Liver (tissue), 9 donors: ENCODE results near the gene HBA1. TPM values are rescaled to one million over a fixed set of nuclear protein-coding genes. Genes with fewer than 3 reads are reported as not detected.

Source experiments
- DNase-seq: peaks from one replicate; pipeline ENCODE4 v3.0.0-alpha.2; 2017; ENCODE audit warnings: low spot score
- H3K27ac ChIP-seq, 2 donors: one replicate each; pipeline ENCODE4 v1.7.0; 2013; ENCODE audit warnings: inconsistent platforms in 2 of 2, low read length in 2 of 2, control low read depth in 1 of 2, low read depth in 1 of 2, mild to moderate bottlenecking in 1 of 2
- H3K27me3 ChIP-seq, 4 donors: one replicate each; pipeline versions ENCODE4 v1.6.1 to v1.7.0; 2013; ENCODE audit warnings: low read length in 3 of 4, inconsistent platforms in 1 of 4, mild to moderate bottlenecking in 1 of 4, moderate library complexity in 1 of 4; ENCODE audit not compliant: control insufficient read depth in 4 of 4, insufficient read depth in 4 of 4
- H3K36me3 ChIP-seq, 4 donors: one replicate each; pipeline versions ENCODE4 v1.6.1 to v1.7.0; 2013; ENCODE audit warnings: low read length in 3 of 4, mild to moderate bottlenecking in 3 of 4, low read depth in 1 of 4, moderate library complexity in 1 of 4; ENCODE audit not compliant: control insufficient read depth in 4 of 4, insufficient read depth in 3 of 4
- H3K4me1 ChIP-seq, 4 donors: one replicate each; pipeline versions ENCODE4 v1.6.1 to v1.7.0; 2013; ENCODE audit warnings: low read length in 3 of 4, mild to moderate bottlenecking in 3 of 4, moderate library complexity in 1 of 4; ENCODE audit not compliant: control insufficient read depth in 4 of 4, insufficient read depth in 4 of 4
- H3K4me3 ChIP-seq, 3 donors: one replicate each; pipeline versions ENCODE4 v1.6.1 to v1.7.0; 2013; ENCODE audit warnings: low read length in 3 of 3, control low read depth in 1 of 3, low read depth in 1 of 3, mild to moderate bottlenecking in 1 of 3
- H3K9ac ChIP-seq, 2 donors: one replicate each; pipeline ENCODE4 v1.7.0; 2013; ENCODE audit warnings: low read length in 2 of 2, mild to moderate bottlenecking in 2 of 2, moderate library complexity in 2 of 2, control low read depth in 1 of 2, low read depth in 1 of 2
- H3K9me3 ChIP-seq, 4 donors: one replicate each; pipeline versions ENCODE4 v1.6.1 to v1.7.0; 2013; ENCODE audit warnings: low read length in 3 of 4; ENCODE audit not compliant: control insufficient read depth in 4 of 4
- EGR1 ChIP-seq, 2 donors: IDR thresholded peaks; 2 replicates each; pipeline ENCODE4 v1.6.1; 2016 to 2018; ENCODE audit warnings: antibody characterized with exemption in 2 of 2, low read depth in 2 of 2
- FOXA2 ChIP-seq: IDR thresholded peaks from 2 replicates; pipeline ENCODE4 v1.6.1; 2016; ENCODE audit warnings: antibody characterized with exemption
- HNF4A ChIP-seq, 2 donors: conservative IDR thresholded peaks; 2 replicates each; pipeline ENCODE4 v1.6.1; 2016; ENCODE audit warnings: antibody characterized with exemption in 2 of 2, mild to moderate bottlenecking in 2 of 2
- JUND ChIP-seq, 2 donors: IDR thresholded peaks; 2 replicates each; pipeline ENCODE4 v1.6.1; 2016; ENCODE audit warnings: antibody characterized with exemption in 2 of 2
- NR2F2 ChIP-seq: IDR thresholded peaks from 2 replicates; pipeline ENCODE4 v1.6.1; 2016; ENCODE audit warnings: antibody characterized with exemption
- RAD21 ChIP-seq, 2 donors: IDR thresholded peaks; 2 replicates each; pipeline ENCODE4 v1.6.1; 2016; ENCODE audit warnings: antibody characterized with exemption in 2 of 2, mild to moderate bottlenecking in 2 of 2
- RXRA ChIP-seq, 2 donors: IDR thresholded peaks; 2 replicates each; pipeline ENCODE4 v1.6.1; 2017 to 2018; ENCODE audit warnings: antibody characterized with exemption in 2 of 2, mild to moderate bottlenecking in 1 of 2
- SP1 ChIP-seq: IDR thresholded peaks from 2 replicates; pipeline ENCODE4 v1.6.1; 2018; ENCODE audit warnings: antibody characterized with exemption, mild to moderate bottlenecking
- TAF1 ChIP-seq: conservative IDR thresholded peaks from 2 replicates; pipeline ENCODE4 v1.6.1; 2016; ENCODE audit warnings: antibody characterized with exemption, mild to moderate bottlenecking
- YY1 ChIP-seq: IDR thresholded peaks from 2 replicates; pipeline ENCODE4 v1.6.1; 2016; ENCODE audit warnings: antibody characterized with exemption, mild to moderate bottlenecking
- WGBS: extraction: QIAGEN DNeasy Blood & Tissue Kit; methylation state at CpG from one replicate; pipeline ENCODE4 v1.1.7; 2013; 5-methylcytosine and 5-hydroxymethylcytosine counted together
- polyA plus RNA-seq, 2 donors: library from polyadenylated mRNA; stranded (reverse) in 1 of 2; unstranded in 1 of 2; fragments of 200-250 nt in 1 of 2; fragments of >200 nt in 1 of 2; fragmentation: Nextera tagmentation in 1 of 2; extraction: Ambion mirVana in 1 of 2; gene quantifications; one replicate each; pipeline versions ENCODE4 v1.2.1 to v1.2.3, GENCODE V29; 2013 to 2015
- total RNA-seq, 2 donors: library from RNA; depleted of rRNA; stranded (reverse); fragments of >200 nt; gene quantifications; one replicate each; pipeline ENCODE4 v1.2.3, GENCODE V29; 2014
- TF ChIP-seq, protein P1 (sequence below): fragments of 150-350 bp; IDR thresholded peaks from 2 replicates; pipeline ENCODE4 v1.5.1; 2017; ENCODE audit warnings: improper control_type of control experiment, low read depth, low read length; ENCODE audit not compliant: missing input control
- TF ChIP-seq, protein P2 (sequence below): IDR thresholded peaks from 2 replicates; pipeline ENCODE4 v1.6.1; 2016; ENCODE audit warnings: antibody characterized with exemption
- TF ChIP-seq, protein P3 (sequence below): IDR thresholded peaks from 2 replicates; pipeline ENCODE4 v1.6.1; 2016; ENCODE audit warnings: antibody characterized with exemption
- TF ChIP-seq, protein P4 (sequence below): IDR thresholded peaks from 2 replicates; pipeline ENCODE4 v1.6.1; 2016; ENCODE audit warnings: antibody characterized with exemption
- donor health status: healthy.
- donor health status: healthy.
- donor health status: healthy.
- donor health status: healthy.
- donor health status: healthy.

HBA1 gene
- total and polyA plus RNA-seq, 4 donors: 3.5 to 19,034 (median 30.1) TPM

DNA sequence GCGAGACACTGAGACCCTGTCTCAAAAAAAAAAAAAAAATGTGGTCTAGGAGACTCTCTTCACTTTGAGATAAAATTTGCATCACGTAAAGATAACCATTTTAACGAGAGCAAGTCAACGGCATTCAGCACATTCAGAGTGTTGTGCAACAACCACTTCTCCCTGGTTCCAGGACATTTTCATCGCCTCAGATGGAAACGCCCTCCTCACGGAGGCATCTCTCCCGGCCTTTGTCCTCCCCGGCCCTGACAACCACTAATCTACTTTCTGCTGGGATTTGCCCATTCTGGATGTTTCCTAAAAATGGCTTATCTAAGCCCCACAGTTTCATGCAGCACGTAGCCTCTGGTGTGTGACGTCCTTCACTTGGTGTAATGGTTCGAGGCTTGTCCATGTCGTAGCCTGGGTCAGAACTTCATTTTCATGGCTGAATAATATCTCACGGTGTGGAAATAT, 31.7 kb upstream of the HBA1 start (continued):
- TF ChIP-seq, protein P1, sequence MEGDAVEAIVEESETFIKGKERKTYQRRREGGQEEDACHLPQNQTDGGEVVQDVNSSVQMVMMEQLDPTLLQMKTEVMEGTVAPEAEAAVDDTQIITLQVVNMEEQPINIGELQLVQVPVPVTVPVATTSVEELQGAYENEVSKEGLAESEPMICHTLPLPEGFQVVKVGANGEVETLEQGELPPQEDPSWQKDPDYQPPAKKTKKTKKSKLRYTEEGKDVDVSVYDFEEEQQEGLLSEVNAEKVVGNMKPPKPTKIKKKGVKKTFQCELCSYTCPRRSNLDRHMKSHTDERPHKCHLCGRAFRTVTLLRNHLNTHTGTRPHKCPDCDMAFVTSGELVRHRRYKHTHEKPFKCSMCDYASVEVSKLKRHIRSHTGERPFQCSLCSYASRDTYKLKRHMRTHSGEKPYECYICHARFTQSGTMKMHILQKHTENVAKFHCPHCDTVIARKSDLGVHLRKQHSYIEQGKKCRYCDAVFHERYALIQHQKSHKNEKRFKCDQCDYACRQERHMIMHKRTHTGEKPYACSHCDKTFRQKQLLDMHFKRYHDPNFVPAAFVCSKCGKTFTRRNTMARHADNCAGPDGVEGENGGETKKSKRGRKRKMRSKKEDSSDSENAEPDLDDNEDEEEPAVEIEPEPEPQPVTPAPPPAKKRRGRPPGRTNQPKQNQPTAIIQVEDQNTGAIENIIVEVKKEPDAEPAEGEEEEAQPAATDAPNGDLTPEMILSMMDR: no peak
- TF ChIP-seq RAD21 (IDR thresholded peaks at IDR 0.05) (no peak), HNF4A (conservative IDR thresholded peaks at IDR 0.05) (no peak), TAF1 (no peak), FOXA2 (no peak), RXRA (IDR thresholded peaks at IDR 0.05) (no peak), EGR1 (IDR thresholded peaks at IDR 0.05; ENCODE audit: low read depth in 2 of 2) (no peak)
- TF ChIP-seq, protein P2, sequence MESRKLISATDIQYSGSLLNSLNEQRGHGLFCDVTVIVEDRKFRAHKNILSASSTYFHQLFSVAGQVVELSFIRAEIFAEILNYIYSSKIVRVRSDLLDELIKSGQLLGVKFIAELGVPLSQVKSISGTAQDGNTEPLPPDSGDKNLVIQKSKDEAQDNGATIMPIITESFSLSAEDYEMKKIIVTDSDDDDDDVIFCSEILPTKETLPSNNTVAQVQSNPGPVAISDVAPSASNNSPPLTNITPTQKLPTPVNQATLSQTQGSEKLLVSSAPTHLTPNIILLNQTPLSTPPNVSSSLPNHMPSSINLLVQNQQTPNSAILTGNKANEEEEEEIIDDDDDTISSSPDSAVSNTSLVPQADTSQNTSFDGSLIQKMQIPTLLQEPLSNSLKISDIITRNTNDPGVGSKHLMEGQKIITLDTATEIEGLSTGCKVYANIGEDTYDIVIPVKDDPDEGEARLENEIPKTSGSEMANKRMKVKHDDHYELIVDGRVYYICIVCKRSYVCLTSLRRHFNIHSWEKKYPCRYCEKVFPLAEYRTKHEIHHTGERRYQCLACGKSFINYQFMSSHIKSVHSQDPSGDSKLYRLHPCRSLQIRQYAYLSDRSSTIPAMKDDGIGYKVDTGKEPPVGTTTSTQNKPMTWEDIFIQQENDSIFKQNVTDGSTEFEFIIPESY: no peak

DNA sequence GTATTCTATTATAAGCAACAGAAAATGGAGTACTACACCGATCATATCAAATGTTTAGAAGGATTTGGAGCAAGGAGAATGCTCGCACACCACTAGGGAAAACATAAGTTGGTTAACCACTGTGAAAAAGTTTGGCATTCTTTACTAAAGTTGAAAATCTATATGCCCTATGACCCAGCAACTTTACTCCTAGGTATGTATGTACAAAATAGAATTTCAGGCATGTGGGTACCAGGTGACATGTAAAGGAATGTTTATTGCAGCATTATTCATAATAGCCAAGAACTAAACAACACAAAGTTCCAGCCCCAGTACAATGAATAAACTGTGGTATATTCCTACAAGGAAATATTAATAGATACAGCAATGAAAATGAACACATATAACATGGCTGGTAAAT, 29.8 kb upstream of the HBA1 start:
- Histone ChIP-seq H3K27ac (no peak overlapping the region), H3K4me3 (no peak overlapping the region), H3K9ac (no peak overlapping the region), H3K27me3 (no peaks in the 10 kb centered on the region), H3K4me1 (no peaks in the 10 kb centered on the region), H3K36me3 (no peaks in the 10 kb centered on the region), H3K9me3 (no peaks in the 10 kb centered on the region)
- DNase-seq: no peak
- WGBS: 85% methylated on average over 2 of the region's 2 CpGs
- no peak for TF ChIP-seq RXRA (IDR thresholded peaks at IDR 0.05)
- TF ChIP-seq, protein P3, sequence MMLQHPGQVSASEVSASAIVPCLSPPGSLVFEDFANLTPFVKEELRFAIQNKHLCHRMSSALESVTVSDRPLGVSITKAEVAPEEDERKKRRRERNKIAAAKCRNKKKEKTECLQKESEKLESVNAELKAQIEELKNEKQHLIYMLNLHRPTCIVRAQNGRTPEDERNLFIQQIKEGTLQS: no peak
- TF ChIP-seq, protein P2: no peak
- TF ChIP-seq, protein P1: no peak
- TF ChIP-seq HNF4A (conservative IDR thresholded peaks at IDR 0.05): no peak
- TF ChIP-seq TAF1: no peak
- no peak for TF ChIP-seq NR2F2
- no peak for TF ChIP-seq SP1
- TF ChIP-seq YY1: no peak
- TF ChIP-seq, protein P4, sequence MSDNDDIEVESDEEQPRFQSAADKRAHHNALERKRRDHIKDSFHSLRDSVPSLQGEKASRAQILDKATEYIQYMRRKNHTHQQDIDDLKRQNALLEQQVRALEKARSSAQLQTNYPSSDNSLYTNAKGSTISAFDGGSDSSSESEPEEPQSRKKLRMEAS: no peak
- no peak for TF ChIP-seq JUND (IDR thresholded peaks at IDR 0.05)
